GM18870 (cell line): ENCODE data around the gene CDX2.

ENCODE experiments used
- ATAC-seq: cut with Tn5 transposase; IDR thresholded peaks from one replicate; pipeline ENCODE4 v1.9.1; 2021; ENCODE audit warnings: moderate library complexity; ENCODE audit not compliant: unreplicated experiment

Gene CDX2

DNA sequence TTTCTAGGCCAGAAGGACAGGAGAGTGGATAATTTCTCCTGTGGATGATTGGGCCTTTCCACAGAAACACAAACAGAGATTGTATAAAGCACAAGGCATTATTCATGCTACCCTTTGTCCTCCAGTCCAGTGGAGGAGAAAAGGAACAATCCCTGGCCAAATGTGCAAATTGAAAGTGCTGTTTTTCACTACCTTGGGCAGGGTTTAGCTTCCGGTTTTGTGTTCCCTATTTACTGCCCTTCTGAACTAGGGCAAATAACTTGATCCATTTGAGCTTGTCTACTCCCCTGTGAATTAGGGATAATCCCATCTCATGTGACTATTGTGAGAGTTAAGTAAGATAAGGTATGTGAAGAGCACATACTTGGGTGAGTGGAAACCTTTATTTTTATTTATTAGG lies 36.0 kb downstream of the CDX2 start:
- ATAC-seq = no peak

DNA sequence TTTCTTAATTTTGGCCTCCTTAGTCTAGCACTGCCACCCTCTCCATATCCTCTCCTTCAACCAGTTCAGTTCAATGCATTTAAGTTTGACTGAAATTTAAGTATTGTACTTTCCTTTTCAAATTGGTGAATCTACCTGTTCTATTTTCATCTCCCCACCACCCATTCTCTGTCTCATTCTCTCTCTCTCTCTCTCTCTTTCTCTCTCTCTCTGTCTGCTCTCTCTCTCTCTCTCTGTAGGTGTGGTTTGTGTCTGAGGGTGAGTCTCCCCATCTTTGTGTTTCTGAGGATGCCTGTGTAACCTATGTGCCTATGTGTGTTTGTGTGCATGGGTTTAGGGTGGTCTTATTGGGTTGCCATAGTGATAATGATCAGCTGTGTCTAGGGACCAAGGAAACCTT lies 39.2 kb downstream of the CDX2 start:
- ATAC-seq = no peak

DNA sequence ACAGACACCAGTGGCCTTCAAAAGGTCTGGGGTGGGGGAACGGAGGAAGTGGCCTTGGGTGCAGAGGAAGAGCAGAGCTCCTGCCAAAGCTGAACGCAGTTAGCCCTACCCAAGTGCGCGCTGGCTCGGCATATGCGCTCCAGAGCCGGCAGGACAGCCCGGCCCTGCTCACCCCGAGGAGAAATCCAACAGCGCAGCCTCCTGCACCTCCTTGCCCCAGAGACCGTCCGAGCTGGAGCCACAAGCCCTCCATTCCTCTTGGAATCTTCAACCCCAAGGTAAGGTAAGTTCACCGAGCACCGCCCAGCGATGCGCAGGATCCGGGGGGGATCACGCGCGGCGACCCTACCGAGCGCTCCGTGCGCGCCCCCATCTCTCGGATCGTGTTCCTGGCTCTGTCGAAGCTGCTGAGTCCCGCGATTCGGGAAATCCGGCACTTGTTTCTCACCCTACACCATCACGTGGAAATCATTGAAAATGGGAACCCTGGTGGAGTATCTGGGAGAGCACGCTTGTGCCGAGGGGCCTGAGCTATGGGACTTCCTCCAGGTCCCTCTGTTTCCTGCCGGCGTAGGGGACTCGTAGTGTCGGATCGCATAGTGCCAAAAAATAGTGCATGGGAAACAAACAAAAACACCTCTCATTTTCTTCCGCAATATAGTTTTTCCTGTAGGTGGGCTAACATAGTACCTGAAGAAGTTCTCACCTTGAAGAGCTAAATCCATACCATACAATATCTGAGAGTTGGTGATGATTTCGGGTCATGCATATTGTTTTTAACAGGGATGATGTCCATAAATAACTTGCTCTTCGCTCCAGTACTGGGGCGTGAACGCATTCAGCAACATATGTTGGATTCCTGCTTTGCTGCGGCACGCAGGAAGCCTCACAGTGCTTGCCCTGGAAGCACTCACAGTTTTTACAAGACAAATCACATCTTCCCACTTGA lies 40.0 kb downstream of the CDX2 start:
- no peak for ATAC-seq

DNA sequence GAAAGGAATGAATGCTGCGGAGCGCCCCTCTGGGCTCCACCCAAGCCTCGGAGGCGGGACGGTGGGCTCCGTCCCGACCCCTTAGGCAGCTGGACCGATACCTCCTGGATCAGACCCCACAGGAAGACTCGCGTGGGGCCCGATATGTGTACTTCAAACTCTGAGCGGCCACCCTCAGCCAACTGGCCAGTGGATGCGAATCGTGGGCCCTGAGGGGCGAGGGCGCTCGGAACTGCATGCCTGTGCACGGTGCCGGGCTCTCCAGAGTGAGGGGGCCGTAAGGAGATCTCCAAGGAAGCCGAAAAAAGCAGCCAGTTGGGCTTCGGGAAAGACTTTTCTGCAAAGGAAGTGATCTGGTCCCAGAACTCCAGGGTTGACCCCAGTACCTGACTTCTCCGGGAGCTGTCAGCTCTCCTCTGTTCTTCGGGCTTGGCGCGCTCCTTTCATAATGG lies 40.7 kb downstream of the CDX2 start:
- no peak for ATAC-seq

DNA sequence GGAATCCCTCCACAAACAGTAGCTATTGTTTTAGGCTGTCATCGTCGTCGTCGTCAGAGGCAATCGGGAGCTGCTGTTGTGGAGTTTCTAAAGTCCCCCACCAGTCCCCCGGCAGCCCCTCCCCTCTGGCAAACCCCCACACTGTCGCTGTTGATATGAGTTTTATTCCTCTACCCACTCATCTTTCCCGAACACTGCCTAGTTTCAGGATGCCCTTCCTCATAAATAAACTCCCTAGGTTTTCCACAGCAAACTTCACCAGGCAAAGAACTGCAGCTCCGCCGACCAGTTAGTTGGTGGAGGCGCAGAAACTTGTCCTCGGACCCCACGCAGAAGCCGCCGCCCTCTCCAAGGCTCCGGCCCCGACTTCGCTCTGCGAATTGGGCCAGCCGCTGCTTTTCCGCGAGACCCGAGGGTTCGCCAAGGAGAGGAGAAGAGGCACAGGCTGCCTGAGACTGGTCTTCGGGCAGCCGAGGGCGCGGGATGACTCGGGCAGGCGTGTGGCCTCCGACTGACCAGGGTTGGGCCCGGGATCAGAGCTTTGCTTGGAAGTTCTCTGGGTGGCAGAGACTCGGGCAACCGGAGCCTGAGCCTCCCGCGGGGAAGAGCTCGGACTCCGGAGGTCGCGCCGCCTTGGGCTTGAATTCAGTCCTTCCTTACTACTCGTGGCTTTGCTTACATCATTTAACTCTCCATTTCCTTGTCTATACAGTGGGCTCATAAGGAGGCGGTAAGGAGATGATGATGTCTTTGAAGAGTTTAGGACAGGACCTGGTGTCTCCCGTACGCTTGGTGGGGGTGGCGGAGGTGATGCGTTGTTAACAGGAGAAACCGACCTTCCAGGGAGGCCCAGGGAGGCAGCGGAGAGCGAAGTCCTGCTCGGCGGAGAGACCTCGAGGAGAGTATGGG lies 41.4 kb downstream of the CDX2 start:
- ATAC-seq = no peak

DNA sequence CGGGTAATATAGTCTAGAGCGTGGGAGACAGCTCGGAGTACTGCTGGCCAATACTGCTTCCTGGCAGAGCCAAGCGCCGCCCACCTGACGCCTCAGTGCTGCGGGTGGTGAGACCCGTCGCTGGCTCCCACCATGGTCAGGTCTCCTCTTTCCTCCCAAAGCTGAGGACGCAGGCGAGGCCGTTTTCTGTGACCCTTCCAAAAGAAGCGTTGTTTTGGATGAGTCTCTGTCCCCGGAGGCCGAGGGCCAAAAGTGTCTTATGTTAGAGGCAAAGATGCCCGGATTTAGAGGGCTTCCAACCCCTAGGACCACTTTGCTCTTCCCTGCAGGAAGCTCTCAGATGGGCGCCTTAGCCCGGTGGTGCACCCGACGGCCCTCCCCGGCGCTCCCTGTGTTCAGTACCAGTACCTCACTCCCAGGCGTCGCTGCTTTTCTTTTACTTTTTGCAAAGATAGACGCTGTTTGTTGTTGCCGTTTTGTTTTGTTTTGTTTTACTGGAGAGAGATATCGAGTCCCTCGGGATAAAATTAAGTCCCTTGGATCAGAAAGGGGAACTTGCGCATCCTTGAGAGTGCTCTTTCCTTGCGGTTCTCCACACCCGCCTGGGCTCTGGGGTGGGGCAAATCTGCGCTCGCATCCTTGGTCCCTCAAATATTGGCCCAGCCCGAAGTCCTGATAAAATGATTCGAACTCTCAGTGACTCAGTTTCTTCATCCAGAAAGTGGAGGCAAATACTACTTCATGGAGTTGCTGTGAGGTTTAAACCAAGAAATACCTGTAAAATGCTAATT lies 42.3 kb downstream of the CDX2 start:
- no peak for ATAC-seq

DNA sequence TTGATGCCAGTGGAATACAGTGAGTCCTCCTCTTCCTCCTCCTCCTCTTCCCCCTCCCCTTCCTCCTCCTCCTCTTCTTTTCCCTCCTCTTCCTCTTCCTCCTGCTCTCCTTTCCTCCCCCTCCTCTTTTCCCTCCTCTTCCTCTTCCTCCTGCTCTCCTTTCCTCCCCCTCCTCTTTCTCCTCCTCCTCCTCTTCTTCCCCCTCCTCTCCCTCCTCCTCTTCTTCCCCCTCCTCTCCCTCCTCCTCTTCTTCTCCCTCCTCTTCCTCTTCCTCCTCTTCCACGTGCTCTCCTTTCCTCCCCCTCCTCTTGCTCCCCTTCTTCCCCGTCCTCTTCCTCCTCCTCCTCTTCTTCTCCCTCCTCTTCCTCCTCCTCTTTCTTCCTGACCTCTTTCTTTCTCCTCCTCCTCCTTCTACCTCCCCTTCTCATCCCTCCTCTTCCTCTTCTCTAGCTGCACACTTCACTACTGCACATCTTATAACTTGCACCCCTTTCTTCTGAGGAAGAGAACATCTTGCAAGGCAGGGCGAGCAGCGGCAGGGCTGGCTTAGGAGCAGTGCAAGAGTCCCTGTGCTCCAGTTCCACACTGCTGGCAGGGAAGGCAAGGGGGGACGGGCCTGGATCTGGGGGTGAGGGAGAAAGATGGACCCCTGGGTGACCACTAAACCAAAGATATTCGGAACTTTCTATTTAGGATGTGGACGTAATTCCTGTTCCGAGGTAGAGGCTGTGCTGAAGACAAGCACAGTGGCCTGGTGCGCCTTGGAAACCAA lies 43.7 kb downstream of the CDX2 start:
- ATAC-seq = no peak

DNA sequence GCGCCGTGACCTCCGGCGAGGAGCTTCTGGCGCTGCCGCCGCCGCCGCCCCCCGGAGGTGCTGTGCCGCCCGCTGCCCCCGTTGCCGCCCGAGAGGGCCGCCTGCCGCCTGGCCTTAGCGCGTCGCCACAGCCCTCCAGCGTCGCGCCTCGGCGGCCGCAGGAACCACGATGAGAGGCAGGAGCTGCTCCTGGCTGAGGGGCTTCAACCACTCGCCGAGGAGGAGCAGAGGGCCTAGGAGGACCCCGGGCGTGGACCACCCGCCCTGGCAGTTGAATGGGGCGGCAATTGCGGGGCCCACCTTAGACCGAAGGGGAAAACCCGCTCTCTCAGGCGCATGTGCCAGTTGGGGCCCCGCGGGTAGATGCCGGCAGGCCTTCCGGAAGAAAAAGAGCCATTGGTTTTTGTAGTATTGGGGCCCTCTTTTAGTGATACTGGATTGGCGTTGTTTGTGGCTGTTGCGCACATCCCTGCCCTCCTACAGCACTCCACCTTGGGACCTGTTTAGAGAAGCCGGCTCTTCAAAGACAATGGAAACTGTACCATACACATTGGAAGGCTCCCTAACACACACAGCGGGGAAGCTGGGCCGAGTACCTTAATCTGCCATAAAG lies 44.5 kb downstream of the CDX2 start:
- no peak for ATAC-seq

DNA sequence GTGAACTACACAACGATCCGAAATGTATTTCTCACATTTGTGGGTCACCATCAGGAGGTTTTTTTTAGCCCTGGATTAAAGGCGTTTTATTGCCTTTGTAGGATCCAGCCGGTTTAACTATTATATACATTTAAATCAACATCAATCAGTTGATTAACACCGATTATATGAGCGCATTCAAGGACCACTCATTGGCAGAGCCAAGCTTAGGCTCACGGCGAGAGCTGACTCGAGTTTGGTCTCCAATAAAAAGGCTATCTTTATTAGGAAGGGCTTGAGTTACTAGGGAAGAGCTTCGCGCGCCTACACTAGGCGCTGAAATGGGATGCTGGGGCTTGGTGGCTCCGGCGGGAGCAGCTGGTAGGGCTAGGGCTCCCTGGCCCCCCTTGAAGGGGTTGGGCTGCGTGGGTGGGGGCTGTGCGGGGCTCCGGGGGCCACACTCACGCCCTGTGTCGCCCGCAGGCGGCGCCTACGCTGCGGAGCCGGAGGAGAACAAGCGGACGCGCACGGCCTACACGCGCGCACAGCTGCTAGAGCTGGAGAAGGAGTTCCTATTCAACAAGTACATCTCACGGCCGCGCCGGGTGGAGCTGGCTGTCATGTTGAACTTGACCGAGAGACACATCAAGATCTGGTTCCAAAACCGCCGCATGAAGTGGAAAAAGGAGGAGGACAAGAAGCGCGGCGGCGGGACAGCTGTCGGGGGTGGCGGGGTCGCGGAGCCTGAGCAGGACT lies 45.2 kb downstream of the CDX2 start:
- no peak for ATAC-seq

DNA sequence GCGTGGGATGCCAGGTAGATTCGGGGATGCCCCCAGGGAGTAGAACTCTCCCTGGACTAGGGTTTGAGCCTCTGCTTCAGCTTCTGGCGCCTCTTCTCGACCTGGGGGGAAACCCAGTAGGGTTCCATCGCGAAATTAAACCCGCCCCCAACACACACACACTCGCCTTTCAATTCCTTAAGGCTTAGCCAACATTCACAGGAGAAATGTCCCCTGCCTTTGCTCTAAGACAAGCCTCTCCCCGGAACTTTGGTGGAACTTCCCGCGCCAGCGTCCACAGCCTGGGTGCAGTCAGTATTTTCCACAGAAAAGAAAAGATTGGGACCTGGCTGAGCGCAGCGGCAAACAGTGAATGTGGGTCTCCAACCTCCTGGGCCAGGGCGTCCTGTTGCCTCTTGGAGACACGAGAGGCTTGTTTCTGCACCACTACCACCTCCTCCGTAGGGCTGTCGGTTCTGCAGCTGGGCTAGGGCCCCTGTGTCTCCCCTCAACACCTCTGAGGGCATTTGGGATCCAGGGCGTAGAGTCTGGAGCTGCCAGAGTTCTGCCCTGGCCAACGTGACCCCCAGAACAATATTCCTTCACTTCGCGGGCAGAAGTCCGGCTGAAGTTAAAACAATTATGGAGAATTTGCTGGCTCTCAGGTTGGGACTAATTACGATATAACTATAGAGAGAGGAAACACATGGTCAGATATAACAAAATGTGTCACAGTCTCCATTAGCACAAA lies 46.1 kb downstream of the CDX2 start:
- ATAC-seq = no peak

DNA sequence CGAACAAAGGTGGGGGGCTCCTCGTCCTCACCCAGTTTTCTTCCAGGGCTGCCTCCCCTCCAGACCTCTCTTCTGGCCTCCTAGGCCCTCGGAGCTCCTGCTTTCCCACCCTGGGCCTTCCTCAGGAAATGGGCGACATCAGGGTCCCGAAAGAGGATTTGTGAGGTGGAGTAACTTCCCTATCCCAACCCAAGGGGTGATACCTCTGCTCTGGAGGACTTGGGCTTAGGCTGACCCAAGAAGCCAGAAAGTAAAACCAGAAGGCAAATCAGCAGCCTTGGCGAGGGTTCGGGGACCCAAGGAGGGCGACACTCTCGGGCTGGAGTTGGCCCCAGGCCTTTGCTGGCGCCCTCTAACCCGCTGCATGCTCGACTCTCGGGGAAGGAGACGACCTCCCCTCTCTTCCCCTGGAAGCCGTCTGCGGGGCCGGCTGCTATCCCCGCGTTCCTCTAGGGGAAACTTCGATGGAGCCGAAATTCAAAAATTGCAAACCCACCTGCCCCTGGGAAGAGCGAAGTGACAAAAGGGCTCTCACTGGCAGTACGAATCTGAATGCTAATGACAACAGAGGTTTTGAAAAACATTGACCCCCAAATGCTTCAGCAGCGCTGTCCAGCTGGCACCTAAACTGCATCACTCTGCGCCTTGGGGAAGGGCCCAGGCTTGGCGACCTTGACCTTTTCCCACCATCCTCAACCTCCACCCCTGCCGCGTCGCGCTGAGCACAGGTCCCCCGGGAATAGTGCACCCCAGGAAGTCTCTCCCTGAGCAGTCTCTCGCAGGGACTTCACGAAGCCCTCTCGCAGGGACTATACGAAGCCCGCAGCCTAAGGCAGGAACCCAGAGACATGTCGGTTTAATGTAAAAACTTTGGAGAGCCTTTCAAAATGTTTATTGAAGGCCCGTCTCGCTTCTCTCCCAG lies 46.9 kb downstream of the CDX2 start:
- ATAC-seq = no peak

DNA sequence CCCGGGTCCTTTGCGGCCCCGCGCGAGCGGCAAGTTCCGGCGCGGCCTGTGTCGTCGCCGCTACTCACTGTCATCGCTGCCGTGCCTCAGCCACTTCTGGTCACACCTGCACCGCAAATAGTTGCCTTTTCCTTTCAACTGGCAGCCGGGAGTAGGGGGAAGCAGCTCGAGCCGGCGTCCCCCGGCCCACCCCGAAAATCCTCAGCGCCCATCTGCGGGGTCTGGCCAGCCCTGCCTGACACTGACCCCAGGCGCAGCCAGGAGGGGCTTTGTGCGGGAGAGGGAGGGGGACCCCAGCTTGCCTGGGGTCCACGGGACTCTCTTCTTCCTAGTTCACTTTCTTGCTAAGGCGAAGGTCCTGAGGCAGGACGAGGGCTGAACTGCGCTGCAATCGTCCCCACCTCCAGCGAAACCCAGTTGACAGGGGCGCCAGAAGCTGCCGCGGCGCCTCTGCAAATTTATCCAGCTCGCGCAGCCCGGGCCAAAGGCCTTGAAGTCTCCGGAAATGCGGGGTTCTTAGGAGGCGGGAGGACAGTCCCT lies 47.6 kb downstream of the CDX2 start:
- no peak for ATAC-seq

DNA sequence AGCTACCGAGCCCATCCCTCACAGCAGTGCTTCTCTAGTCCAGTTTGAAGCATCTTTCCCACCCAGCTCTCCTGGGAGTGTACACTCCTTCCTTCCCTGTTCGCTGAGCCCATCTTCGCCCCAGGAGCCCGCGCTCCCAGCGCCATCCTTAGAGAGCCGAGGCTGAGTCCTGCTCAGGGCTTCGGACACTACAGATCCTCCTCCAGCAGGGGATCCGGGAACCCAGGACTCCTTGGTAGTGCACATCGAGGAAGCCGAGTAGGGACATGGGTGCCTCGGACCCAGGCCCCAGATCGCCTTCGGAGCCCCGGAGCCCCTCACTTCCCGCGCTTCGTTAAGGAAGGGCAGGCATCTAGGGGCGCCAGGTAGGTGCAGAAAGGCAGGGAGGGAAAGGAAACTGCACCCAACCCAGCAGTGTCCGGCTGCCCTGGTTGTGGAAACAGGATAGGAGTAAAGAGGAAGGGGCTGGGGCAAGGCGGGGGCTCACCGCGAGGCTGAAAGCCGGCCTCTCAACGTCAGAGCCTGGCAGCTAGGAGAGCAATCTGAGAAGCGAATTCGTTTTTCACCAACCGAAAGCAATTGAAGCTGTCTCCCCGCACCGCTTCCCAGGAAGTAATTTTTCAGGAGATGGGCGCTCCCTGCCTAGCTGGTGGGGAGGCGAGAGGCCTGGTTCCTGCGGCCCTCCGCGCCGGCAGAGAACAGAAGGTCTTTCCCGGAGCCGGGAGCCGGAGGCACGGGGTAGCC lies 48.3 kb downstream of the CDX2 start:
- no peak for ATAC-seq

DNA sequence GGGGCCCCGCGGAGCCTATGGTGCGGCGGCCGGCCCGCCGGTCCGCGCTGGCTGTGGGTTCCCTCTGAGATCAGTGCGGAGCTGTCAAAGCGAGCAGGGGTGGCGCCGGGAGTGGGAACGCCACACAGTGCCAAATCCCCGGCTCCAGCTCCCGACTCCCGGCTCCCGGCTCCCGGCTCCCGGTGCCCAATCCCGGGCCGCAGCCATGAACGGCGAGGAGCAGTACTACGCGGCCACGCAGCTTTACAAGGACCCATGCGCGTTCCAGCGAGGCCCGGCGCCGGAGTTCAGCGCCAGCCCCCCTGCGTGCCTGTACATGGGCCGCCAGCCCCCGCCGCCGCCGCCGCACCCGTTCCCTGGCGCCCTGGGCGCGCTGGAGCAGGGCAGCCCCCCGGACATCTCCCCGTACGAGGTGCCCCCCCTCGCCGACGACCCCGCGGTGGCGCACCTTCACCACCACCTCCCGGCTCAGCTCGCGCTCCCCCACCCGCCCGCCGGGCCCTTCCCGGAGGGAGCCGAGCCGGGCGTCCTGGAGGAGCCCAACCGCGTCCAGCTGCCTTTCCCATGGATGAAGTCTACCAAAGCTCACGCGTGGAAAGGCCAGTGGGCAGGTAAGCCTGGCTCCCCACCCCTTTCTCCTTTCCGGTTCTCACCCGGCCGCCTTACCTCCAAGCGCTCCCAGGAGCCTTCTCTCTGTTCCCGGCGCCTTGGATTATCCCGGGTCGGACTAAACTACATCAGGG lies 49.0 kb downstream of the CDX2 start, which contains the start of gene PDX1:
TSS of gene PDX1 (plus strand) at position 67 of the 743 bp plus-strand sequence. CDS start at position 206, 139 bp downstream.
- no peak for ATAC-seq

DNA sequence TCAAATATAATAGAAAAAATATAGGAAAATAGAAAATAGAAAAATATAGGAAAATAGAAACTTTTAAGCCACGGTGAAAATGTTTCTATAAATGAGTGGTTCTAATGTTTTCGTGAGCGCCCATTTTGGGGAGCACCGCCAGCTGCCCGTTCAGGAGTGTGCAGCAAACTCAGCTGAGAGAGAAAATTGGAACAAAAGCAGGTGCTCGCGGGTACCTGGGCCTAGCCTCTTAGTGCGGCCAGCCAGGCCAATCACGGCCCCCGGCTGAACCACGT lies 49.5 kb downstream of the CDX2 start:
- ATAC-seq = no peak
